ENCODE measurements around the gene NFYB. TPM values are rescaled to one million over a fixed set of nuclear protein-coding genes. Genes with fewer than 3 reads are reported as not detected.

NFYB gene
- total RNA-seq, 1 experiment from 2014 or later: 27.0 TPM

DNA sequence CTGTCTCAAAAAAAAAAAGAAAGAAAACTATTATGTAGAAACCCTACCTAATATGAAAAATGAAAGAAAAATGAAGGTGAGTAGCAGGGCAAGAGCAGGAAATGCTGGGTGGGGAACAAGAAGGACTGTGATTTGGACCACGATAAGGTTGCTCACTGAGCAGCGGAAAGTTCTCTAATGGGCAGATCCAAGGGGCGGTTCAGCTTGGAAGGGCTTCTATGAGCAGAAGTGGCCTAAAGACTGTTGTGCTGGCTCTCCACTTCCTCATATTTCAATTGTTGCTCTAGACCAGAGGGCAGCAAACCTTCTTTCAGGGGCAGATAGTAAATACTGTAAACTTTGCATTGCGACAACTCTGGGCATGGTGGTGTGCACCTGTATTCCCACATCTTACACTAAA lies 16.3 kb upstream of the NFYB start:
- H3K36me3 ChIP-seq (ENCODE audit: insufficient read depth, low read length): no peaks in the 10 kb centered on the region
- H2AFZ ChIP-seq (ENCODE audit: low read length): no peak overlapping the region
- H3K9me2 ChIP-seq (replicated peaks; ENCODE audit: insufficient read depth, low read length): no peaks in the 10 kb centered on the region
- H3K9me3 ChIP-seq (ENCODE audit: low read length): no peaks in the 10 kb centered on the region
- H3K79me2 ChIP-seq (ENCODE audit: low read length): no peaks in the 10 kb centered on the region
- no peak overlapping the region for H3K4me2 ChIP-seq (ENCODE audit: low read depth, low read length, poor library complexity, severe bottlenecking)
- H3K27me3 ChIP-seq (ENCODE audit: low read length): no peaks in the 10 kb centered on the region
- no peaks in the 10 kb centered on the region for H4K20me1 ChIP-seq (ENCODE audit: insufficient read depth, low read depth, low read length)
- no peak overlapping the region for H3K27ac ChIP-seq (ENCODE audit: low read length)
- no peak overlapping the region for H3K9ac ChIP-seq (ENCODE audit: low read length)
- H3K4me3 ChIP-seq (ENCODE audit: low read length): no peak overlapping the region
- DNase-seq: no peak
- H3K4me1 ChIP-seq (ENCODE audit: low read length): no peaks in the 10 kb centered on the region

DNA sequence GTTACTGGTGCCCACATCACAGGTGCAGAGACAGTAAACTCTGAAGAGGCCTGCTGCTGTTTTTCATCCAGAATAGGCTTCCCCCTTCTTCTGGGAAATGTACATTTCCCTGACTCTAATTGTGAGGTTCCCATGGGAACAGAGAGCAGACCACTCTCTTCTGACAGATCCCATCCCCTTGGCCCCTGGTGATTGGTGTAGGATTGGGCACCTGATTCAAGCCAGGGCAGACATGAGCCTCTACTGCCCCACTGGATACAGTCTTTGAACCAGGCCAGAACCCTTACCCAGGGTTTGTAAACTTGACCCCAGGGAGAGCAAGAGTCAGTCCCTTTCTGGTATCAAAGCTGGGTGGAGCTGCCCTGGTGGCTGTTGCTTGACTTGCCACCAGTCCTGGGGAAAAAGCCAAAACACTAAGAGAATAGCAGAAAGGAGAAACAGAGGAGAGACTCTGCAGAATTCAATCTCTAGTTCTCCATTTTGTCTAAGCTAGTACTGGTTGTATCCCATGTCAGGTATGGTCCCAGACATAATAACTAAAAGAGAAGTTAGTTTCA lies 14.8 kb upstream of the NFYB start:
- no peak overlapping the region for H2AFZ ChIP-seq (ENCODE audit: low read length)
- no peak overlapping the region for H3K4me3 ChIP-seq (ENCODE audit: low read length)
- DNase-seq: no peak
- no peak overlapping the region for H3K4me2 ChIP-seq (ENCODE audit: low read depth, low read length, poor library complexity, severe bottlenecking)
- H3K36me3 ChIP-seq (ENCODE audit: insufficient read depth, low read length): no peaks in the 10 kb centered on the region
- H3K79me2 ChIP-seq (ENCODE audit: low read length): no peaks in the 10 kb centered on the region
- H3K9me2 ChIP-seq (replicated peaks; ENCODE audit: insufficient read depth, low read length): no peaks in the 10 kb centered on the region
- no peaks in the 10 kb centered on the region for H3K4me1 ChIP-seq (ENCODE audit: low read length)
- no peaks in the 10 kb centered on the region for H4K20me1 ChIP-seq (ENCODE audit: insufficient read depth, low read depth, low read length)
- H3K9me3 ChIP-seq (ENCODE audit: low read length): no peaks in the 10 kb centered on the region
- H3K27ac ChIP-seq (ENCODE audit: low read length): no peak overlapping the region
- H3K9ac ChIP-seq (ENCODE audit: low read length): no peak overlapping the region
- H3K27me3 ChIP-seq (ENCODE audit: low read length): no peaks in the 10 kb centered on the region

DNA sequence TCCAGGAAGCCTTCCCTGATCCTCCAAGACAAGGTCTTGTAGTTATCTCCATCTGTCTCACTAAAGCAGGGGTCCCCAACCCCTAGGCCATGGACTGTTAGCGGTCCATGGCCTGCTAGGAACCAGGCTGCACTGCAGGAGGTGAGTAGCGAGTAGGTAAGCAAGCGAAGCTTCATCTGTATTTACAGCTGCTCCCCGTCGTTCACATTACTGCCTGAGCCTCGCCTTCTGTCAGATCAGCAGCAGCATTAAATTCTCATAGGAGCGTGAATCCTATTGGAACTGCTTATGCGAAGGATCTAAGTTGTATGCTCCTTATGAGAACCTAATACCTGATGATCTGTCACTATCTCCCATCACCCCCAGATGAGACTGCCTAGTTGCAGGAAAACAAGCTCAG lies 12.4 kb upstream of the NFYB start:
- Histone ChIP-seq H3K79me2 (ENCODE audit: low read length) (no peaks in the 10 kb centered on the region), H3K9ac (ENCODE audit: low read length) (no peak overlapping the region), H3K36me3 (ENCODE audit: insufficient read depth, low read length) (no peaks in the 10 kb centered on the region), H3K4me1 (ENCODE audit: low read length) (no peaks in the 10 kb centered on the region), H3K4me2 (ENCODE audit: low read depth, low read length, poor library complexity, severe bottlenecking) (no peak overlapping the region), H3K9me2 (replicated peaks; ENCODE audit: insufficient read depth, low read length) (no peaks in the 10 kb centered on the region), H3K9me3 (ENCODE audit: low read length) (no peaks in the 10 kb centered on the region), H4K20me1 (ENCODE audit: insufficient read depth, low read depth, low read length) (no peaks in the 10 kb centered on the region), H3K4me3 (ENCODE audit: low read length) (no peak overlapping the region), H2AFZ (ENCODE audit: low read length) (no peak overlapping the region), H3K27ac (ENCODE audit: low read length) (no peak overlapping the region), H3K27me3 (ENCODE audit: low read length) (no peaks in the 10 kb centered on the region)
- no peak for DNase-seq

DNA sequence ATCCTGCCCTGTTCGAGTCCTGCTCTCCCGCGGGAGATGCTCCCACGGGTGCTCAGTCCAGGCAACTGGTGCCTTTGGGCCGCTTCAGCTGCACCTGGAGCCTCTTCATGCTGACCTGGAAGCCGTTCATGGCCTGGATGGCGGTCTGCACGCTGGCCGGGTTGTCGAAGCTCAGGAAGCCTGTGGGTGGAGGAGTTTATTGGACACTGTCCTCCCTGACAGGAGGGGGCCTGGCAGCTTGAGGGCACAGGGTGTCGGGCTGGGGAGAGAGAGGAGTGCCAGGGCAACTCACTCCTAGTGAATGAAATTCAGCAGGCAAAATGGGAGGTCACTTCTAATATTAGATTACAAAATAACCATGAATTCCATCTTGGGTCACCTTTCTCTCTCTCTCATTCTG lies 9.3 kb upstream of the NFYB start:
- Histone ChIP-seq H3K27ac (ENCODE audit: low read length) (no peak overlapping the region), H4K20me1 (ENCODE audit: insufficient read depth, low read depth, low read length) (no peaks in the 10 kb centered on the region), H3K27me3 (ENCODE audit: low read length) (no peaks in the 10 kb centered on the region), H2AFZ (ENCODE audit: low read length) (no peak overlapping the region), H3K9me2 (replicated peaks; ENCODE audit: insufficient read depth, low read length) (no peaks in the 10 kb centered on the region), H3K9me3 (ENCODE audit: low read length) (no peaks in the 10 kb centered on the region), H3K4me3 (ENCODE audit: low read length) (no peak overlapping the region), H3K4me2 (ENCODE audit: low read depth, low read length, poor library complexity, severe bottlenecking) (no peak overlapping the region), H3K79me2 (ENCODE audit: low read length) (no peaks in the 10 kb centered on the region), H3K9ac (ENCODE audit: low read length) (no peak overlapping the region), H3K4me1 (ENCODE audit: low read length) (no peaks in the 10 kb centered on the region), H3K36me3 (ENCODE audit: insufficient read depth, low read length) (no peaks in the 10 kb centered on the region)
- DNase-seq: no peak

DNA sequence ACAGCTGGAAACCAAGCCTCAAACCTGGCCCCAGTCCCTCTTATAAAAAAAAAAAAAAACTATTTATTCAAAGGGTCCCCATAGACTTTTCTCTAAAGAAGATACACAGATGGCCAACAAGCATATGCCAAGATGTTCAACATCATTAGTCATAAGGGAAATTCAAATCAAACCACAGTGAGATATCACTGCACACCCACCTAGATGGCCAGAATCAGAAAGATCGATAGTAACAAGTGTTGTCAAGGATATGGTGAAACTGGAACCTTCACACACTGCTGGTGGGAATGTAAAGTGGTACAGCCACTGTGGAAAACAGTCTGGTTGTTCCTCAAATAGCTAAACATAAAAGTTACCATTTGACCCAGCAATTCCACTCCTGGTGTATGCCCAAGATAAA lies 5.9 kb upstream of the NFYB start:
- Histone ChIP-seq H3K4me1 (ENCODE audit: low read length) (no peaks in the 10 kb centered on the region), H3K36me3 (ENCODE audit: insufficient read depth, low read length) (no peaks in the 10 kb centered on the region), H2AFZ (ENCODE audit: low read length) (no peak overlapping the region), H3K27me3 (ENCODE audit: low read length) (no peaks in the 10 kb centered on the region), H3K4me3 (ENCODE audit: low read length) (no peak overlapping the region), H3K4me2 (ENCODE audit: low read depth, low read length, poor library complexity, severe bottlenecking) (no peak overlapping the region), H4K20me1 (ENCODE audit: insufficient read depth, low read depth, low read length) (no peaks in the 10 kb centered on the region), H3K9me2 (replicated peaks; ENCODE audit: insufficient read depth, low read length) (no peaks in the 10 kb centered on the region), H3K9me3 (ENCODE audit: low read length) (no peaks in the 10 kb centered on the region), H3K27ac (ENCODE audit: low read length) (no peak overlapping the region), H3K79me2 (ENCODE audit: low read length) (no peaks in the 10 kb centered on the region), H3K9ac (ENCODE audit: low read length) (no peak overlapping the region)
- DNase-seq: no peak

DNA sequence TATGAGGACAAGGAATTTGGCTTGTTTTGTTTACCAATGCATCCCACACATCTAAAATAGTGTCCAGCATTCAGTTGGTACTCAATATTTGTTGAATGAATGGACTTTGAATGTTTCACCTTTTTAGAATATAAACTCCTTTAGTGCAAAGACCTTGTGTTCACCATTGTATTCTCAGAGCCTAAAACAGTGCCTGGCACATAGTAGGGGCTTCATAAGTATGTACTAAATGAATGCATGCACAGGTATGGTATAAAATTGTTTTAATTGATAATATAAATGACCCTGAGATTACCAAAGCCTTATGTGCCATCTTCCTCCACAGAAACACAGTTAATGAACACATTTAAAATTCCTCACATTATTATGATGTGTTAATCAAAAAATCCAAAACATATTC lies 5.0 kb upstream of the NFYB start:
- Histone ChIP-seq H3K9me3 (ENCODE audit: low read length) (no peaks in the 10 kb centered on the region), H3K4me2 (ENCODE audit: low read depth, low read length, poor library complexity, severe bottlenecking) (no peak overlapping the region), H4K20me1 (ENCODE audit: insufficient read depth, low read depth, low read length) (no peaks in the 10 kb centered on the region), H3K9ac (ENCODE audit: low read length) (no peak overlapping the region), H3K36me3 (ENCODE audit: insufficient read depth, low read length) (no peaks in the 10 kb centered on the region), H3K9me2 (replicated peaks; ENCODE audit: insufficient read depth, low read length) (no peaks in the 10 kb centered on the region), H3K4me1 (ENCODE audit: low read length) (peaks cover 7% of the 10 kb centered on the region), H2AFZ (ENCODE audit: low read length) (no peak overlapping the region), H3K79me2 (ENCODE audit: low read length) (no peaks in the 10 kb centered on the region), H3K27me3 (ENCODE audit: low read length) (no peaks in the 10 kb centered on the region), H3K4me3 (ENCODE audit: low read length) (no peak overlapping the region), H3K27ac (ENCODE audit: low read length) (no peak overlapping the region)
- no peak for DNase-seq

DNA sequence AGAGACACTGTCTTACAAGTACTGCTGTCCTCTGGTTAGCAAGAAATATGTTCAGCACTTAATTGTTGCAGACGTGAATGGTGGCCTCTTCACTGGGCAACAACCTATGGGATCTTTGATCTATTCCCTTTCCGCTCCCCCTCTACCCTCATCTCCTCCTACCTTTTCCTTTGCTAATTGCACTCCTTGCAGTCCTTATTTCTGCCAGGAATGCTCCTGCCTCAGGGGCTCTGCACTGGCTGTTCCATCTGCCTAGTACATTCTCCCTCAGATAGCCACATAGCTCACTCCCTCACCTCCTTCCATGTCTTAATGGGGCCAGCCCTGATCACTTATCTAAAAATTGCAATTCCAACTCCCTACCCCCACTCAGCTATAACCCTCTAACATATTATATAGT lies 4.5 kb upstream of the NFYB start:
- Histone ChIP-seq H3K27ac (ENCODE audit: low read length) (no peak overlapping the region), H3K9me2 (replicated peaks; ENCODE audit: insufficient read depth, low read length) (no peaks in the 10 kb centered on the region), H3K79me2 (ENCODE audit: low read length) (no peaks in the 10 kb centered on the region), H3K4me3 (ENCODE audit: low read length) (no peak overlapping the region), H3K36me3 (ENCODE audit: insufficient read depth, low read length) (no peaks in the 10 kb centered on the region), H3K9ac (ENCODE audit: low read length) (no peak overlapping the region), H3K9me3 (ENCODE audit: low read length) (no peaks in the 10 kb centered on the region), H3K27me3 (ENCODE audit: low read length) (no peaks in the 10 kb centered on the region), H2AFZ (ENCODE audit: low read length) (no peak overlapping the region), H3K4me2 (ENCODE audit: low read depth, low read length, poor library complexity, severe bottlenecking) (no peak overlapping the region), H3K4me1 (ENCODE audit: low read length) (peaks cover 7% of the 10 kb centered on the region), H4K20me1 (ENCODE audit: insufficient read depth, low read depth, low read length) (no peaks in the 10 kb centered on the region)
- no peak for DNase-seq

DNA sequence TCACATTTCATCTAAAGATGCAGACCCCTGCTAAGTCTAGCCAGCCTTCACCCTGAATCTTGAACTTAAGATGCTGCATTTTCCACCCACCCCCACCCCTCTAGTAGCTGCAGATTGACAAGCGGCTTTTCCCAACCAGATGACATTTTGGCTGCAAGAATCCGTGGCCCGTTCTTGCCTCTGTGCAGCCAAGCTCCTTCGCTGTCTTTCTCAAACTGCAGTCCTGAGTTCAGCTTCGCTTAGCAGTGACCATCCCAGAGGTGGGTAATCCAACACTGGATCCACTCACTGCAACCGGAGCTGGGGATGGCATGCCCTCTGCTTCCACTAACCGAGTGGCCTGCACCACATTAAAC lies 765 bp upstream of the NFYB start:
- DNase-seq: no peak
- no peaks in the 10 kb centered on the region for H4K20me1 ChIP-seq (ENCODE audit: insufficient read depth, low read depth, low read length)
- no peaks in the 10 kb centered on the region for H3K9me3 ChIP-seq (ENCODE audit: low read length)
- H3K27me3 ChIP-seq (ENCODE audit: low read length): no peaks in the 10 kb centered on the region
- no peaks in the 10 kb centered on the region for H3K9me2 ChIP-seq (replicated peaks; ENCODE audit: insufficient read depth, low read length)
- H3K79me2 ChIP-seq (ENCODE audit: low read length): peaks cover 36% of the 10 kb centered on the region
- H3K9ac ChIP-seq (ENCODE audit: low read length): peak overlapping the region; percentile 70
- peaks cover 39% of the 10 kb centered on the region for H3K4me1 ChIP-seq (ENCODE audit: low read length)
- H3K4me3 ChIP-seq (ENCODE audit: low read length): peak overlapping the region; percentile 51; the same call in 1 of the 2 replicates
- H2AFZ ChIP-seq (ENCODE audit: low read length): 0 out of 2 replicates have a peak overlapping the region, but pooled peaks have one; percentile 73
- no peaks in the 10 kb centered on the region; the same call in 1 of the 2 replicates for H3K36me3 ChIP-seq (ENCODE audit: insufficient read depth, low read length)
- peak overlapping the region; percentile 58 for H3K4me2 ChIP-seq (ENCODE audit: low read depth, low read length, poor library complexity, severe bottlenecking)
- no peak overlapping the region for H3K27ac ChIP-seq (ENCODE audit: low read length)

Data from Karpas-422 (cell line).